NCI-H1930 (cell line): ENCODE results near the gene PDIK1L.
A peak's percentile ranks its signal among the peaks of the same experiment; 100 is the strongest.

Experiments
- DNase-seq, 2 experiments: peaks; one replicate each; lab custom pipeline; 2025; lab: John Stamatoyannopoulos, UW

Gene PDIK1L

GRCh38 chr1:26122988-26123973, 11.7 kb downstream of the PDIK1L start:
- DNase-seq, result no peak

- no peak for DNase-seq
These were observed 13.1 kb downstream of the PDIK1L start for GRCh38 chr1:26124418-26125331.

GRCh38 chr1:26125382-26125781, 13.8 kb downstream of the PDIK1L start:
- DNase-seq, result no peak

- no peak for DNase-seq
These were observed 14.3 kb downstream of the PDIK1L start for GRCh38 chr1:26125946-26126320.

- DNase-seq, result peak in 1 of 2 experiments; percentile 23
These were observed 14.9 kb downstream of the PDIK1L start for GRCh38 chr1:26126321-26127084.

GRCh38 chr1:26127235-26128163, 15.9 kb downstream of the PDIK1L start:
- no peak for DNase-seq

- no peak for DNase-seq
These were observed 18.2 kb downstream of the PDIK1L start for GRCh38 chr1:26129778-26130177.

GRCh38 chr1:26130695-26131094, 19.1 kb downstream of the PDIK1L start:
- no peak for DNase-seq

GRCh38 chr1:26132128-26132833, 20.7 kb downstream of the PDIK1L start:
- DNase-seq, result no peak

GRCh38 chr1:26132834-26133167, 21.2 kb downstream of the PDIK1L start:
- DNase-seq, result no peak

GRCh38 chr1:26134466-26134865, 22.8 kb downstream of the PDIK1L start:
- no peak for DNase-seq

- DNase-seq, result no peak
These were observed 27.4 kb downstream of the PDIK1L start for GRCh38 chr1:26138974-26139558.

GRCh38 chr1:26142159-26142558, 30.5 kb downstream of the PDIK1L start:
- DNase-seq, result no peak

- peak; percentile 78 to 81 for DNase-seq
These were observed 33.7 kb downstream of the PDIK1L start for GRCh38 chr1:26145041-26145959.

GRCh38 chr1:26145960-26146294, 34.3 kb downstream of the PDIK1L start:
- no peak for DNase-seq

- no peak for DNase-seq
These were observed 37.3 kb downstream of the PDIK1L start for GRCh38 chr1:26148887-26149286.

GRCh38 chr1:26153966-26154532, 42.4 kb downstream of the PDIK1L start:
- DNase-seq, result no peak

- DNase-seq, result no peak
These were observed 43.1 kb downstream of the PDIK1L start for GRCh38 chr1:26154750-26155149.
